Inflammatory macrophage treated with lipopolysaccharide for 1 hour (primary cell): ENCODE results near the gene GDI2.

Source experiments
- DNase-seq, 2 donors: peaks; one replicate each; pipeline ENCODE4 v3.0.0-alpha.2; 2020 to 2022

GDI2 gene

GRCh38 chr10:5738427-5738826, 74.8 kb downstream of the GDI2 start:
- DNase-seq, result no peak

GRCh38 chr10:5737352-5737751, 75.9 kb downstream of the GDI2 start:
- no peak for DNase-seq

GRCh38 chr10:5736591-5736990, 76.6 kb downstream of the GDI2 start:
- no peak for DNase-seq

- no peak for DNase-seq
These were observed 78.1 kb downstream of the GDI2 start for GRCh38 chr10:5735119-5735518.

GRCh38 chr10:5732141-5732540, 81.1 kb downstream of the GDI2 start:
- DNase-seq, result no peak

- no peak for DNase-seq
These were observed 81.7 kb downstream of the GDI2 start for GRCh38 chr10:5731559-5731958.

GRCh38 chr10:5730766-5731165, 82.5 kb downstream of the GDI2 start:
- no peak for DNase-seq

GRCh38 chr10:5723692-5724091, 89.5 kb downstream of the GDI2 start:
- no peak for DNase-seq

- no peak for DNase-seq
These were observed 93.1 kb downstream of the GDI2 start for GRCh38 chr10:5720182-5720581.

GRCh38 chr10:5719546-5719945, 93.7 kb downstream of the GDI2 start:
- no peak for DNase-seq
